HG03139 (cell line): ENCODE data around the gene JMY.

Experiments used
- ATAC-seq: cut with Tn5 transposase; IDR thresholded peaks from one replicate; pipeline ENCODE4 v1.9.1; 2021; ENCODE audit not compliant: unreplicated experiment

The JMY gene

GRCh38 chr5:79287380-79287779 is 51.4 kb downstream of the JMY start:
- no peak for ATAC-seq

- ATAC-seq: no peak
These were observed 52.0 kb downstream of the JMY start for GRCh38 chr5:79287907-79288306.

GRCh38 chr5:79295029-79295428 is 59.1 kb downstream of the JMY start:
- no peak for ATAC-seq

GRCh38 chr5:79297661-79298060 is 61.7 kb downstream of the JMY start:
- ATAC-seq: no peak

- ATAC-seq: no peak
These were observed 65.2 kb downstream of the JMY start for GRCh38 chr5:79301046-79301712.

GRCh38 chr5:79302454-79302853 is 66.5 kb downstream of the JMY start:
- ATAC-seq: no peak

- no peak for ATAC-seq
These were observed 69.8 kb downstream of the JMY start for GRCh38 chr5:79305706-79306105.

GRCh38 chr5:79318935-79319614 is 83.1 kb downstream of the JMY start:
- no peak for ATAC-seq

GRCh38 chr5:79329453-79329852 is 93.5 kb downstream of the JMY start:
- ATAC-seq: no peak

- ATAC-seq: no peak
These were observed 94.1 kb downstream of the JMY start for GRCh38 chr5:79330071-79330470.

GRCh38 chr5:79333852-79334557 is 98.1 kb downstream of the JMY start:
- no peak for ATAC-seq

- no peak for ATAC-seq
These were observed 110.5 kb downstream of the JMY start for GRCh38 chr5:79346420-79346824.

- no peak for ATAC-seq
These were observed 113.1 kb downstream of the JMY start for GRCh38 chr5:79349047-79349446.

- ATAC-seq: no peak
These were observed 114.0 kb downstream of the JMY start for GRCh38 chr5:79349881-79350280.

- ATAC-seq: no peak
These were observed 121.5 kb downstream of the JMY start for GRCh38 chr5:79357398-79357797.
